Activated CD8-positive, alpha-beta memory T cell treated with anti-CD3 and anti-CD28 coated beads, Interleukin-2, amount 50 U/mL, for 24 hours (primary cell): Measurements from ENCODE around the gene ZNF547.

Source experiments
- DNase-seq: peaks from one replicate; pipeline ENCODE4 v3.0.0-alpha.2; 2020; ENCODE audit errors: extremely low read depth

Gene ZNF547

GRCh38 chr19:57362997-57363687 is at the start of gene ZNF547, which contains the start of gene TRAPPC2B:
TSS of gene ZNF547 (plus strand) at chr19:57363551. CDS start at chr19:57368556, 5,005 bp downstream.
TSS of gene TRAPPC2B (plus strand) at chr19:57363551. CDS start at chr19:57364834, 1,283 bp downstream.
- DNase-seq, result peak; percentile 94

DNA sequence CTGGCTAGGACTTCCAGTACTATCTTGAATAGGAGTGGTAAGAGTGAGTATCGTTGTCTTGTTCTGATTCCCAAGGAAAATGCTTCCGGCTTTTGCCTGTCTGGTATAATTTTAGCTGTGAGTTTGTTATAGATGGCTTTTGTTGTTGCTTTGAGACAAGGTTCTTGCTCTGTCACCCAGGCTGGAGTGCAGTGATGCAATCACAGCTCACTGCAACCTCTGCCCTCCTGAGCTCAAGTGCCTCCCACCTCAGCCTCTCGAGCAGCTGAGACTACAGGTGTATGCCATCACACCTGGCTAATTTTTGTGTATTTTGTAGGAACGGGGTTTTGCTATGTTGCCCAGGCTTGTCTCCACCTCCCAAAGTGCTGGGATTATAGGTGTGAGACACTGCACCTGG is 49.2 kb upstream of the ZNF547 start:
- no peak for DNase-seq

GRCh38 chr19:57317503-57317902 is 45.8 kb upstream of the ZNF547 start:
- DNase-seq, result no peak

DNA sequence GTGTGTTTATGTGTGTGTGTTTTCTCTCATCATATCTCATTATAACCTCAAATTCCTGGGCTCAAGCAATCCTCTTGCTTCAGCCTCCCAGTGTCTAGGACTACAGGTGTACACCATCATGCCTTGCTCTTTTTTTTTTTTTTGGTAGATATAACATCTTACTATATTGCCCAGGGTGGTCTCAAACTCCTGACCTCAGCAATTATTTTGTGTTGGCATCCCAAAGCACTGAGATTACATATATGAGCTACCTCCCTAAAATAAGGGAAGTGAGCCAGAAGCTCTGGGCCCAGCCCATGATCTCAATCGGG is 43.5 kb upstream of the ZNF547 start:
- no peak for DNase-seq

- DNase-seq, result peak; percentile 85
Measured at GRCh38 chr19:57320180-57321084, 42.9 kb upstream of the ZNF547 start, which contains the start of gene ZNF543. TSS of gene ZNF543 (plus strand) at chr19:57320472. CDS start at chr19:57320854, 382 bp downstream.

DNA sequence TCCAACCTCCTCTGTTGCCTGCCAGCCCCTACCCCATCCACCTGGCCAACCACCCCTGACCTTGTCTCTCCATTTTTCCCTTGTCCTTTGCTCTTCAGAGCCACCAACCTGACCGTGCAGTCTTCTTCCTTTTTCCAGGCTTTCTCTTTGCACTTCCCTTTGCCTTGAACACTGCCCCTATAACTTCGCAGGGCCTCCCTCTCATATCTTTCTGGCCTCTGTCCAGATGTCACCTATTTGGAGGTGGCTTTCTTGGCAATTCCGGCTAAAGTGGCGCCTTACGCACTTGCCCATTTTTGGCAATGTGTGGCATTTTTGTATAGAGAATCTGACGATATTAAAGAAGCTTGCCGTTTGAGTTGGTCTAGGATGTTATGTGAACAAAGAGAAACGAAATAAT is 42.2 kb upstream of the ZNF547 start:
- DNase-seq, result no peak

- no peak for DNase-seq
Measured at GRCh38 chr19:57321751-57322150, 41.6 kb upstream of the ZNF547 start.

DNA sequence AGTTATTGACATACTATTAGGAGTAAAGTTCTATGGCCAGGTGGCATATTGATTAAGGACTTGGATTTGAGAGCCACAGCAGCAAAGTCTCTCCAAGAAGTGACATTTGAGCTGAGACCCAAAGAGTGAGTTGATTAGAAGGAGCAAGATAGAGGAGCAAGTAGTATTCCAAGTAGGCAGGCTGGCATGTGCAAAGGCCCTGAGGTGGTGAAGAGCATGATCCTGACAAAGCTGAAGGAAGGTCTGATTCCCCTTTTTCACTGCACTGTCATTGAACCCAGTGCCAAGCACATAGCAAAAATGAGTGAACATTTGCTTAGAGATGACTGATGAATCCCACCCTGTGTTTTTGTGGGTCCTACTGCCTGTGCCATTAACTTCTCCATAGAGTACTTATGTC is 38.4 kb upstream of the ZNF547 start:
- no peak for DNase-seq

DNA sequence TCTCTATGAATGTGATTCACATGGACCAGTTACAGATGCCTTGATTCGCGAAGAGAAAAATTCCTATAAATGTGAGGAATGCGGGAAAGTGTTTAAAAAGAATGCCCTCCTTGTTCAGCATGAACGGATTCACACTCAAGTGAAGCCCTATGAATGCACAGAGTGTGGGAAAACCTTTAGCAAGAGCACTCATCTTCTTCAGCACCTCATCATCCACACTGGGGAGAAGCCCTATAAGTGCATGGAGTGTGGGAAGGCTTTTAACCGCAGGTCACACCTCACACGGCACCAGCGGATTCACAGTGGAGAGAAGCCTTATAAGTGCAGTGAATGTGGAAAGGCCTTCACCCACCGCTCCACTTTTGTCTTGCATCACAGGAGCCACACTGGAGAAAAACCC is 35.4 kb upstream of the ZNF547 start:
- no peak for DNase-seq

- DNase-seq, result no peak
Measured at GRCh38 chr19:57334191-57334590, 29.2 kb upstream of the ZNF547 start.

DNA sequence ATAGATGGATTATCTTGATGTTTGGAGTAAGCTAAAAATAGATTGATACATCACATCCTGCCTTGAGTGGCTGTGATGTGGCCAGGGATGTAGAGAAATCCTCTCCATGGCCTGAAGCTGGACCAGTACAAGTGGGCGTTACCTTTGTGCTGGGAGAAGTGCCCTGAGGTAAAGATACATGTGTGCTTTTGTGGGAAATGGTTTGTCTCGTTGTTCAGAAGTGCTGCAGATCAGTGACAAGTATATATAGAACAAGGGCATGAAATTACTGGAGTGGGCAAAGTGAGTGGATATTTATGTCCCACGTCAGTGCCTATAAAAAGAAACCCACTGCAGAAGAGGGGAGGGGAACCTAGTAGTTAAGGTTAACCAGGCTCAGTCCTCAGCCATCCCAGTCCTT is 24.5 kb upstream of the ZNF547 start:
- no peak for DNase-seq

DNA sequence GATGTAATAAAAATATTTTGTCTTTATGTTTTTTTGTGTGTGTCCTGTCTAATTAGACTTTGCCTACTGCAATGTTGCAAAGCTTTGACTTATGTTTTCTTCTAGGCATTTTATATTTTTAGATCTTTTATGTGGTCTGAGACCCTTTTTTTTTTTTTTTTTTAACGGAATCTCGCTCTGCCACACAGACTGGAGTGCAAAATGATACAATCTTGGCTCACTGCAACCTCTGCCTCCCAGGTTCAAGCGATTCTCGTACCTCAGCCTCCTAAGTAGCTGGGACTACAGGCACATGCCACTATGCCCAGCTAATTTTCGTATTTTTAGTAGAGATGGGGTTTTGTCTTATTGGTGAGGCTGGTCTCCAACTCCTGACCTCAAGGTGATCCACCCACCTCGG is 20.8 kb upstream of the ZNF547 start:
- DNase-seq, result no peak

DNA sequence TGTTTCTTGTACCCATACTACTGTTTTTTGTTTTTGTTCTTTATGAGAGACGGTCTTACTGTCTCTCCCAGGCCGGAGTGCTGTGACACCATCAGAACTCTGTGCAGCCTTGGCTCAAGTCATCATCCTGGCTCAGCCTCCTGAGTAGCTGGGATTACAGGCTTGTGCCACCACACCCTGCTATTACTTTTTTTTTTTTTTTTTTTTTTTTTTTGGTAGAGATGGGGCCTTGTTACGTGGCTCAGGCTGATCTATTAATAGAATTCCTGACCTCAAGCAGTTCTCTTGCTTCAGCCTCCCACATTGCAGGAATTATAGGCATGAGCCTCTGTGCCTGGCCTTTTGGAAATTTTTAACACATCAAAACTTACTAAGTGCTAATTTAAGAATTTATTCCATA is 15.2 kb upstream of the ZNF547 start:
- no peak for DNase-seq

- DNase-seq, result peak; percentile 65
Measured at GRCh38 chr19:57350877-57351805, 12.2 kb upstream of the ZNF547 start, which contains the start of gene ZNF304. TSS of gene ZNF304 (plus strand) at chr19:57351271. CDS start at chr19:57351665, 394 bp downstream.

DNA sequence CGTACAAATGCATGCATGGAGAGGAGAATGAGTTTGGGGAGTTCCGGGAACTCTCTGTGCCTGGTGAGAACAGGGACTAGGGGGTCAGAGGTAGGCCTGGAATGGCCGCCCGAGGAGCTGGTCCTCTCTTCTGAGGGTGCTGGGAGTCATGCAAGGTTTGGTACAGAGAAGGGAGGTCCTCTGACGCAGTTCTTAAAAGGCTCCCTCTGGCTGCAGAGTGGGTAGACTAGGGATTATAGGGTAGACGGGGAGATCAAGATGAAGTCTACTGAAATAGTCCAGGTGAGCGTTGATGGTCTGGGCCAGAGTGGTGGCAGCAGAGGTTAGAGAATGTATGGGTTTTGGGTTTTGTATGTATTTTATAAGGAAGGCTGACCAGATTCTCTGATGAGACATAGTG is 11.5 kb upstream of the ZNF547 start:
- no peak for DNase-seq

- DNase-seq, result no peak
Measured at GRCh38 chr19:57355916-57356315, 7.4 kb upstream of the ZNF547 start.

DNA sequence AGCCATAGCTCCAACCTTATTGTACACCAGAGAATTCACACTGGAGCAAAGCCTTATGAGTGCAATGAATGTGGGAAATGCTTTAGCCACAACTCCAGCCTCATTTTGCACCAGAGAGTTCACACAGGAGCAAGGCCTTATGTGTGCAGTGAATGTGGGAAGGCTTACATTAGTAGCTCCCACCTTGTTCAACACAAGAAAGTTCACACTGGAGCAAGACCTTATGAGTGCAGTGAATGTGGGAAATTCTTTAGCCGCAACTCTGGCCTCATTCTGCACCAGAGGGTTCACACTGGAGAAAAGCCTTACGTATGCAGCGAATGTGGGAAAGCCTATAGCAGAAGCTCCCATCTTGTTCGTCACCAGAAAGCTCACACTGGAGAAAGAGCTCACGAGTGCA is 5.9 kb upstream of the ZNF547 start:
- DNase-seq, result no peak

- DNase-seq, result no peak
Measured at GRCh38 chr19:57359300-57359699, 4.1 kb upstream of the ZNF547 start.

DNA sequence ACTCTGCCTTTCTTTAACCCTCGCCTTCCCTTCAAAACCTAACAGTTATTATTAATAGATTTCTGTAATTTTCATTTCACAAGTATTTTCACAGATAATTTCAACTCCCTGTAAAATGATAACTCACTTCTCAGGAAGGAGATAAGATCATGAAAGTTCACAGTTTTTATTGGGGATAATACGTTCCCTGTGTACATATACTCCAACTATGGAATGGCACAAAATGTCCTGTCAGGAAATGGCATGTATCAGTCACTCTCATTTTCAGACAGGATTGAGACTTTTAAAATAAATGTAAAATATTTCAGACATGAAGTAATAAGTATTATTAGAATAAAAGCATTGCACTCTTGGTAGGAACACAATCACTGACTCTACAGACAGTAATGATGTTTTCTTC is 932 bp upstream of the ZNF547 start:
- DNase-seq, result no peak

GRCh38 chr19:57363688-57364181 is 384 bp downstream of the ZNF547 start:
- DNase-seq, result no peak

DNA sequence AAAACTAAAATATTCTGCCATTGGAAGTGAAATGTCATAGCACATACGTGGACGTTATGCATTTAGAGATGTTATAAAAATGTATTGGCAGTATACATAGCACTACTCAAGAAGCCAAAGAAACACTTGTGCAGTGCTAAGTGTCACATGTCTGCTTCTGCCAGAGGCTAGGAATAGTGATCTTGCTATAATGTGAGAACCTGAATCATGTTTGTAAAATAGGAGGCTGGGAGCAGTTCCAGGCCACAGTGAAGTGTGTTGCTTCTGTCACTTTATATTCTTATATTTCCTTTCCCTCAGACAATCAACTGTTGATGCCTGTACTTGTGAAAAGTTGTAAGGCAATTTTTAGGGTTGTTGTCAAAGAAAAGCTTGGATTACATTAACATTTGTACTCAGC is 3.4 kb downstream of the ZNF547 start:
- DNase-seq, result no peak

GRCh38 chr19:57374179-57374578 is 10.8 kb downstream of the ZNF547 start:
- DNase-seq, result no peak
